ENCODE data around the gene HOXB2. TPM values are rescaled to one million over a fixed set of nuclear protein-coding genes. Genes with fewer than 3 reads are reported as not detected.
A peak's percentile ranks its signal among the peaks of the same experiment; 100 is the strongest.
"Not testable (repeated sequence)": the region's sequence is repeated elsewhere in the genome, so short reads cannot be mapped to it uniquely, and the experiment has no call there.

The HOXB2 gene
- total RNA-seq, 1 donor from 2014 or later: 0.20 TPM

DNA sequence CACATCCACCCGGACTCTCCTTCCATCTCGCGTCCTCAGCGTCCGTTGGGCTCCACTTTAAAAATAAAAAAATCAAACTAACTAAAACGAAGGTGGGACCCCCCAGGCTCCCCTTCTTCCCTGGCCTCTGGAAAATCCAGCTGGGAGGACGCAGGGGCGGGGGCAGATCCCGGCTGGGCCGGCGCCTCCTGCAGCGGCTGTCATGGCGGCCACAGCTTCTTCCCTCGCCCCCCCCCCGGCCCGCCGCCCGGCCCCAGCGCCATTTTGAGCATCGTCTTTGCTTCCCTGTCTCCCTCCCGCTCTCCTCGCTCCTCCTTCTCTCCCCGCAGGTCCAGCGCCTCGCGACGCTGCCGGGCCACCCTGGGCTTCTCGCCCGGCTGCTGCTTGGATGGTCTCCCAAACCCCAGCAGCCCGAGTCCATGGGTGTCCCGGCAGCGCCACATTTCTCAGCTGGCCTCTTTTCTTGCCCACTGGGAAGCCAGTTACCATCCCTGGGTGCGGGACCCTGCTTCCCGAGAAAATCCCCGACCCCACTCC lies 3.3 kb downstream of the HOXB2 start:
- DNase-seq (ENCODE audit: low read depth in 2 of 2): peak in 1 of 2 donors; percentile 59

DNA sequence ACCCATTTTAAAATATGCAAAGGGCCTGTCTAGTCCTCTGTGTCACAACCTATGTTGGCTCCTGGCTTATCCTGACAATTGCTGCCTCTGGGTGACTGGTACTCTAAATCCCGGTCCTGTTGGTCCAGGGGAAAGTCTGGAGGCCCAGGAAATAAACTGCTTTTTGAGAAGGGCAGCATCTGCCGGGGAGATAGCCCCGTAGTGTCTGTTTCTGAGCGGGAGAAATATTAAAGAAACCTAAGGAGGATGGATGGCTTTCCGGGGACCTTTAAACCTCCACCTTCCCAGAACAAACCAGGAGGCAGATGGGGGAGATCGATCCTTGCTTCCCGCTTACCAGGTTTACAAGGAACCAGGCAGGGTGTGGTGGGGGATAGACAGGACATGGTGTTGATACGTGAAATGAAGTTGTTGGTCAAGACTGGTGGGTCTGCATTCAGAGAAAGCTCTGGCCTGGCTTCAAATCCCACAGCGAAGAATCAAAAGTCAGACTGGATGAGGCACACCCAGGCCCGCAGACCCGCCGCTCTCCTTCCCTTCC lies 3.8 kb downstream of the HOXB2 start:
- DNase-seq (ENCODE audit: low read depth in 2 of 2): peak in 1 of 2 donors; percentile 32

DNA sequence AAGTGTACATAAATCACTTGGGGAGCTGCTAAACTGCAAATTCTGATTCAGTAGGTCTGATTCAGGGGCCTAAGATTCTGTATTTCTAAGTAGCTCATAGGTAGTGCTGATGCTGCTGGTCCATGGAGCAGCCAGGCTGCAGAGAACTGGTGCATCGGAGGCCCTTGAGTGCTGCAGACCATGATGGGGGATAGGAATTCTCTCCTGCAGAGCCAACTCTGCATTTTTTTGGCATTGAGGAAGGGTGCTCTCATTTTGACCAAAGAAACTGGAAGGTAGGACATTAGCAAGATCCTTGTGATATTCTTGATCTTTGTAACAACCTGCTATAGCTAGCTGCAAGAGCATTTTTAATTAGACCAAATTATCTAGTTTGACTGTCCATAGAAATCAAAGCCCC lies 4.7 kb downstream of the HOXB2 start:
- no peak for DNase-seq (ENCODE audit: low read depth in 2 of 2)

GRCh38 chr17:48539177-48539576 lies 5.7 kb downstream of the HOXB2 start:
- DNase-seq (ENCODE audit: low read depth in 2 of 2): peak in 1 of 2 donors; percentile 59

GRCh38 chr17:48537316-48537715 lies 7.6 kb downstream of the HOXB2 start:
- DNase-seq (ENCODE audit: low read depth in 2 of 2): no peak

GRCh38 chr17:48535793-48536559 lies 8.9 kb downstream of the HOXB2 start:
- DNase-seq (ENCODE audit: low read depth in 2 of 2): not testable (repeated sequence)

- DNase-seq (ENCODE audit: low read depth in 2 of 2): no peak
Measured at GRCh38 chr17:48532261-48532660, 12.6 kb downstream of the HOXB2 start.

- DNase-seq (ENCODE audit: low read depth in 2 of 2): no peak
Measured at GRCh38 chr17:48530887-48531272, 14.0 kb downstream of the HOXB2 start, which contains the start of gene HOXB1. Gene HOXB1, minus strand, starts transcription at chr17:48531011. Its CDS starts 107 bp downstream, at chr17:48530904.

DNA sequence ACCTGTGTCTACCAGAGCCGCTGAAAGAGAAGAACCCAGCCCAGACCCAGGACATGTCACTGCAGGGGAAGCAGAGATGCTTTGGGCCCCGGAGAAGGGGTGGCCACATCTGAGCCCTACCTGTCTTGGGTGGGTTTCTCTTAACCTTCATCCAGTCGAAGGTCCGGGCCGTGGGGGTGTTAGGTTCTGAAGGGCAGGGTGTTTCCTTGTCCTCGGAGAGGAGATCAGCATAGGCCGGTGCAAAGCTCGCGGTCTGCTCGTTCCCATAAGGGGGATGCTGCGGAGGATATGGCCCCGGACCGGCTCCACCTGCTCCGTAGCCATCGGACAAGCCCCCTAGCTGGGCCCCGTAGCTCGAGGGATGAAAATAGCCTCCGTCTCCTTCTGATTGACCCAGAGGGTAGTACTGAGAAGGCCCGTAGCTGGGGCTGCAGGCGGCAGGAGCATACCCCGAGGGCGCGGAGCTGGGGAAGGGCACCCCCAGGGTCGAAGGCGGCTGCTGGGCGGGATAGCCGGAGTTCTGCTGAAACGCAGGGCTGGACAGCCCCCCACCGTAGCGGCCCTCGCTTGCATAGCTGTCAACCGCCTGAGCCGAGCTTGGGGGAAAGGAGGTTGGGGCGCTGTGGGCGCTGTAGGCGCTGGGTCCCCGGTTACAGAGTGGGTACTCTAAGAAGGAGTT lies 14.6 kb downstream of the HOXB2 start:
- no peak for DNase-seq (ENCODE audit: low read depth in 2 of 2)

GRCh38 chr17:48529683-48530009 lies 15.3 kb downstream of the HOXB2 start:
- DNase-seq (ENCODE audit: low read depth in 2 of 2): no peak

- DNase-seq (ENCODE audit: low read depth in 2 of 2): no peak
Measured at GRCh38 chr17:48528936-48529682, 15.8 kb downstream of the HOXB2 start.

DNA sequence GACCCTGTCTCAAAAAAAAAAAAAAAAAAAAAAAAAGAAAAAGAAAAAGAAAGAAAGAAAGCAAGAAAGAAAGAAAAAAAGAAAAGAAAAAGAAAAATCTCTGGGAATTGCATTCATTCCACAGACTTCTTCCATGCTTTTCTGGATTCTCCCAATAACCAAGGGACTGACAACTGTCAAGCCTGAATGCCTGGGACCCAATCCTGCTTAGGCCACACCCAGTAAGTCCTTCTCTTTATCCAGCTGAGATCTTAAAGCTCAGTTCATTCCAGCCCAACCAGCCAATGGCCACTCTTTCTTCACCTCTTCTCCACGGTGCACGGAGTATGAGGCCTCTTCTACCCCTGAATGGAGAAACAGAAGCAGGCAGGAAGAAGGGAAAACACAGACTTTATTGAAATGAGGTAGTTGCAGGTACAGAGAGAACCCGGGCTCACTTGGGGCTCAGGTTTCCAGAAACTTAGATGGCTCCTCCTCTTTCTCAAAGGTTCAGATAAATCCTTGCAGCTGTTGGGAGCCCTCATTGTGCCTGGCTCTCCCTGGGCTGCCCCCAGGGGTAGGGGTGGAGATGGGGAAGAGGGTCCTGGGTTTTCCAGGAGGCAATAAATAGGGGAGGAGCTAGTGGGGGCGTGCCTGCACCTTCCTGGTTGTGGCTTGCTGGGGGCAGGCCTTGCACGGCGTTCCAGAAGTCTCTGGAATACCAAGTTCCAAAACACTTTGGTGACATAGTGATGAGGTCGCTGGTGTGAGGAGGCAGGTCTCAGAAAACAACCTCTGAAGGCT lies 16.6 kb downstream of the HOXB2 start:
- DNase-seq (ENCODE audit: low read depth in 2 of 2): no peak

DNA sequence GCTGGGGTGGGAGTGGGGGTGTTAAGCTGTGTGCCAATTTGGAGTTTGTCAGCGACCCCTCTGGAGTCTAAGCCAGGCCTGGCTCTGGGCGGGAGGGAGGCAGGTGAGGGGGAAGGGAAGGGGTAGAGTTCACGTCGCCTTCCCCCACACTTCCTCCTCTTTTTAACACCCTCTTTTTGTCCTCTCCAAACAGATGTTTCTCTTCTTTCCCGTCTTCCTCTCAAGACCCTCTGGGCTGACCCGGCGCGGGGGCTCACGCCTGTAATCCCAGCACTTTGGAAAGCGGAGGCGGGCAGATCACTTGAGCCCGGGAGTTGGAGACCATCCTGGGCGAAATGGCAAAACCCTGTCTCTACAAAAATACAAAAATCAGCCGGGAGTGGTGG lies 17.4 kb downstream of the HOXB2 start:
- no peak for DNase-seq (ENCODE audit: low read depth in 2 of 2)

DNA sequence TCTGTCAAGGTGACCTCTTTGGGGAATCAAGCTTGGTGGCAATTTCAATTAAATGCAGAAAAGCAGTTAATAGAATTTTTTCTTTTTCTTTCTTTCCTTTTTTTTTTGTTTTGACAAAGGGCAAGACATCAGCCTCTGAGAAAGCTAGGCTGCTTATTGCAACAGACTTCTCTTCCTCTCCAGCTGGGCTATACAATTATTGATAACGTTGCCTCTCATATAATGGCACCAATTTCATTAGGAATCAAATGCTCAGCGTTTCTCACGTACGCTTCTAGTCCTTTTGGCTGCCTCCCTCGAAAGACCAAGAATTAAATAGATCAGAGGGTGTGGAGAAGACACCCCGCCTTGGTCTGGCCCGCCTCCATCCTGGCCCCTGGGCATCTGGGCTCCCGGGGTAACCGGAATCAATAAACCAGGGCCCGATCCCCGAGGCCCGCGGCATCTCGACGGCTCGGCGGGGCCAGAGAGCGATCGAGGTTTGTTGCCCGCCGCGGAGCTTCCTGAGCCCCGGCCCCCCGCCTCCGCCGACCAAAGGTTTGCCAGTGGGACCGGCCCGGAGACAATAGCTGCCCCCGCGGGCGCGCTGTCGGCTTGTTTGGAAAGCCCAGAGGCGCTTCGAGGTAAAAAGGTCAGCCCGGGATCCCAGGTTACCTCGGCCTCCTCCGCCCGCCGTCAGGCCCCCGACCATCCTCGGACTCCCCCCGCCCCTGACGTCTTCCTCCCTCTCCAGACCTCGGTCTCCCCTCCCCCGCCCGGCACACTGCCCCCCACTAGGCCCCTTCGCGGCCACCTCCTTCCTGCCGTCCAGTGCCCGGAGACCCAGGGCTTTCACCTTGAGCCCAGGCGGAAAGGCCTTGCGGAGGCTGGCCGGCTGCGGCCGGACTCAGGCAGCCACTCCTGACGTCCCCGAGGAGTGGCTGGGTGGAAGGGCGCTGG lies 18.0 kb downstream of the HOXB2 start:
- DNase-seq (ENCODE audit: low read depth in 2 of 2): no peak

DNA sequence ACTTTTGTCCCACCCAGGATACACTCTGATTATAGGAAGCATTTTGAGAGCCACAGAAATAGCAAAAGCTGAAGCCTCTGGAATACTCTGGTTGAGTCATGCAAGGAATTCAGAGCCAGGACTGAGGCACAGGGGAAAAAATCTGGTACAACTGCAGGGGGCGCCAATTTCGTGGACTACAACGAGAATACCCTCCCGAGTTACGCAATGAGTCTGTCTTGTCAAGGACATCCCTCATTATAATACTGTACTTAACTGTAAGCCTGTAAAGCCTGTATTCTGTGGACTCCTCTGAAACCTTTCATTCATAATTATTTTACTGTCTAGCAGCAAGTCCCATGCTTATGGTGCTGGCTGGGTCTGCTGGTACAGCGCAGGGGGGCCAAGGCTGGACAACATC lies 21.9 kb downstream of the HOXB2 start:
- no peak for DNase-seq (ENCODE audit: low read depth in 2 of 2)

DNA sequence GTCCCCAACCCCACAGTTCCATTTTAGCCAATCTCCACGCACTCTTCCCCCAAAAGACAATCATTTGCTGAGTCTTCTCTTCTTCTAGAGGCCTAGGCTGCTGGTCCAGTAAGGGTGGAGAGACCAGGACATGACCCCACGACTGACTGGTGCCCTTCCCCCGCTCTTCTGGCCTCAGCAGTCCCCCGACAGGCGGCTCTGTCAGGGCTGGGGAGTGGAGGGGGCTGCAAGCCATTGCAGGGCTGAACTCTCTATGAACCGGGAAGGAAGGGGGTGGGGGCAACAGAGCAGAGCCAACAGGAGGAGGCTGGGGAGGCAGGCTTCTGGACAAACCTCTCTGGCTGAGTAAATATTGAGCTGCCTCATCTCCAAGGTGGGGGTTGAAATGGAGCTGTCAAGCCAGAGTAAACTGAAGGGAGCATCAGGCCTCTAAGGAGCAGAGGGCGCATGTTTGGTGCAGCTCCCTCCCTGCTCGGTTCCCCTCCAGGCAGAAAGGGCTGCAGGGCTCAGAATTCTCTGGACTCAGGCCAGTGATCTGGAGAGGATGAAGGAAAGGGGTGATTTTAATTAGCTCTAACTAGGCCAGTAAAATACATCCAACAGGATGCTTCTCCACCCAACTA lies 22.8 kb downstream of the HOXB2 start:
- DNase-seq (ENCODE audit: low read depth in 2 of 2): peak in 1 of 2 donors; percentile 23

DNA sequence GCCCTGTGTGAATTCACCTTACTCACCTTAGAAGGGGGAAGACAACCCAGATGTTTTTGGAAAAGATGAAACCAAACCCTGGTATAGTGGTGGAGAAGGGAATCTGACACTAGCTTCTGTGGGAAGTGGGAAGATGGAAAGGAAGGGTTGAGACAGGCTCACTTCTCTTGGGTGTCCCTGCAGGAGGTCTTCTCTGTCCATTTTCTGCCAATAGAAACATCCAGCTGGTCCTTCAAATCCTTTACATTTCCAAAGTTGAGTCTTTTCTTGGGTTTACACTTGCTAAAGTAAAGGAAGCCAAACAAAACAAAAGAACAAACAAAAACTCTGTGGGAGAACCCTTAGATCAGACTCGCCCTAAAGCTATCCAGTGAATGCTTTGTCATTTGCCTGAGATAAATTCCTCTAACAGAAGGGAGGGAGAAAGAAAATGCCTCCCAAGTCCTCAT lies 24.3 kb downstream of the HOXB2 start:
- no peak for DNase-seq (ENCODE audit: low read depth in 2 of 2)

GRCh38 chr17:48519427-48519826 lies 25.5 kb downstream of the HOXB2 start:
- no peak for DNase-seq (ENCODE audit: low read depth in 2 of 2)

DNA sequence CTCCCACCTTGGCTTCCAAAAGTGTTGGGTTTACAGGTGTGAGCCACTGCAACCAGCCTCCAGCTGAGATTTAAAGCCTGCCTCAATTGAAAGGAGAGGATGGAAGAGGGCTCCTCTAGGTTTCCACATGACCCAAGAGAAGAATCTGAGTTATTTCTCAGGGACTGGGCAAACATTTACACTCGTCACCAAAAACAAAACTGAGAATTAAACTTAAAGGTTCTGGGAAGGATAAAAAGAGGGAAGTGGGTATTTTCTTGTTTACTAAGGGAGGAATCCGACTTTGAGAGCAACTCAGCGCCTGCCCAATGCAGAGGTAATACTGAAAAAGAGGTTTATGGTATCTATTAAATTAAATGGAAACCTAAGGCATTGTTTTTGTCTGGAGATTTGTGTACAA lies 27.4 kb downstream of the HOXB2 start:
- DNase-seq (ENCODE audit: low read depth in 2 of 2): no peak
